CD4-positive, alpha-beta T cell treated with Interleukin-6 at 100 ng/mL for 8 hours (primary cell): ENCODE results near the gene NLRP9.

Experiments used
- DNase-seq: peaks from one replicate; pipeline ENCODE4 v3.0.0-alpha.2; 2020; ENCODE audit warnings: mixed read lengths, low spot score

Gene NLRP9

GRCh38 chr19:55703790-55704215 lies 34.4 kb downstream of the NLRP9 start:
- DNase-seq = peak; percentile 14

- DNase-seq = no peak
These were observed 36.0 kb downstream of the NLRP9 start for GRCh38 chr19:55702131-55702627.

GRCh38 chr19:55700813-55701212 lies 37.4 kb downstream of the NLRP9 start:
- no peak for DNase-seq

- no peak for DNase-seq
These were observed 39.0 kb downstream of the NLRP9 start for GRCh38 chr19:55699221-55699620.

GRCh38 chr19:55698256-55698655 lies 39.9 kb downstream of the NLRP9 start:
- DNase-seq = no peak

GRCh38 chr19:55697698-55698097 lies 40.5 kb downstream of the NLRP9 start:
- no peak for DNase-seq

- no peak for DNase-seq
These were observed 41.1 kb downstream of the NLRP9 start for GRCh38 chr19:55697069-55697440.

GRCh38 chr19:55696301-55697068 lies 41.7 kb downstream of the NLRP9 start:
- no peak for DNase-seq

- DNase-seq = no peak
These were observed 42.5 kb downstream of the NLRP9 start for GRCh38 chr19:55695511-55696290.

GRCh38 chr19:55694656-55695491 lies 43.3 kb downstream of the NLRP9 start:
- DNase-seq = no peak

GRCh38 chr19:55694241-55694655 lies 44.0 kb downstream of the NLRP9 start:
- no peak for DNase-seq

GRCh38 chr19:55693336-55693974 lies 44.7 kb downstream of the NLRP9 start:
- no peak for DNase-seq

- DNase-seq = no peak
These were observed 45.5 kb downstream of the NLRP9 start for GRCh38 chr19:55692681-55693081.

GRCh38 chr19:55691561-55692481 lies 46.4 kb downstream of the NLRP9 start:
- no peak for DNase-seq

- DNase-seq = no peak
These were observed 47.2 kb downstream of the NLRP9 start for GRCh38 chr19:55690769-55691545.

GRCh38 chr19:55690109-55690768 lies 48.0 kb downstream of the NLRP9 start:
- DNase-seq = no peak

GRCh38 chr19:55689411-55690108 lies 48.6 kb downstream of the NLRP9 start:
- no peak for DNase-seq

- DNase-seq = no peak
These were observed 49.6 kb downstream of the NLRP9 start for GRCh38 chr19:55688422-55689218.
